Hair follicular keratinocyte (primary cell): Measurements from ENCODE around the gene DPP9. TPM values are rescaled to one million over a fixed set of nuclear protein-coding genes. Genes with fewer than 3 reads are reported as not detected.

Source experiments
- total RNA-seq: library from RNA; depleted of rRNA; stranded (reverse); fragments of >200 nt; gene quantifications from 2 replicates; pipeline ENCODE4 v1.2.3, GENCODE V29; 2015

Gene DPP9
- 90.5 and 153 TPM in 2 replicates for total RNA-seq

GRCh38 chr19:4723595-4724514, at the start of gene DPP9:
Gene DPP9, minus strand, starts transcription at chr19:4723842. Its CDS starts 3,936 bp downstream, at chr19:4719906.

GRCh38 chr19:4669723-4670480, 53.7 kb downstream of the DPP9 start, which contains the start of gene MYDGF:
Gene MYDGF, minus strand, starts transcription at chr19:4670342. Its CDS starts 8 bp downstream, at chr19:4670334.

GRCh38 chr19:4638828-4639530, 84.7 kb downstream of the DPP9 start, which contains the start of gene TNFAIP8L1:
Gene TNFAIP8L1, plus strand, starts transcription at chr19:4639516. Its CDS starts 12,354 bp downstream, at chr19:4651870.

Other genes starting within 250 kb of the DPP9 start
- gene PLIN4, start 205.4 kb downstream of the DPP9 start, total RNA-seq: 1.1 and 2.1 TPM in 2 replicates
- not detected in 2 replicates for gene PLIN5, start 188.6 kb downstream of the DPP9 start, total RNA-seq
- not detected in 2 replicates for gene LRG1, start 183.8 kb downstream of the DPP9 start, total RNA-seq
- gene SEMA6B, start 164.2 kb downstream of the DPP9 start, total RNA-seq: not detected in 2 replicates
- gene TNFAIP8L1, start 84.3 kb downstream of the DPP9 start, total RNA-seq: 3.7 and 6.6 TPM in 2 replicates
- gene MYDGF, start 53.5 kb downstream of the DPP9 start, total RNA-seq: 130 and 196 TPM in 2 replicates
- gene FEM1A, start 67.9 kb upstream of the DPP9 start, total RNA-seq: 13.7 and 18.5 TPM in 2 replicates
- 4.9 and 10.1 TPM in 2 replicates for gene TICAM1, start 107.9 kb upstream of the DPP9 start, total RNA-seq
- 91.7 and 98.0 TPM in 2 replicates for gene PLIN3, start 143.8 kb upstream of the DPP9 start, total RNA-seq
- gene ARRDC5, start 179.1 kb upstream of the DPP9 start, total RNA-seq: not detected in 2 replicates
- 14.8 and 49.4 TPM in 2 replicates for gene UHRF1, start 185.7 kb upstream of the DPP9 start, total RNA-seq
- gene KDM4B, start 245.3 kb upstream of the DPP9 start, total RNA-seq: 7.2 and 13.1 TPM in 2 replicates